HCT116 (cell line): ENCODE data around the gene NOL4L. TPM values are rescaled to one million over a fixed set of nuclear protein-coding genes. Genes with fewer than 3 reads are reported as not detected.

Experiments used
- ATAC-seq: fragments of 200-7000 bp; cut with Tn5 transposase; 2 replicates; pipeline ENCODE4 v1.9.1; 2020; ENCODE audit warnings: mild to moderate bottlenecking, moderate library complexity
- BruUV-seq: library from RNA; stranded (reverse); fragments of 400-500 nt; replicated peaks from 2 replicates; lab custom pipeline; 2021; lab: Mats Ljungman, UMichigan
- CTCF ChIA-PET: fragments of 300-600 bp; sonication (Branson Sonifier 250); formaldehyde crosslinking; loops from one replicate; lab custom pipeline; 2021; ENCODE audit warnings: antibody characterized with exemption; lab: Charles Lee
- POLR2A ChIA-PET: fragments of 300-600, 350-600 bp; sonication (Branson Sonifier 250); formaldehyde crosslinking; loops from one replicate; lab custom pipeline; 2021; ENCODE audit warnings: antibody characterized with exemption; lab: Charles Lee
- RAD21 ChIA-PET, 2 experiments: fragments of 300-600 bp; sonication (Branson Sonifier 250); formaldehyde crosslinking; loops; one replicate each; lab custom pipeline; 2023; ENCODE audit warnings: low total read pairs in 2 of 2; ENCODE audit not compliant: uncharacterized antibody in 2 of 2, unreplicated experiment in 2 of 2, low non-redundant PET in 1 of 2; lab: Charles Lee
- DNase-seq: peaks from one replicate; pipeline ENCODE4 v3.0.0-alpha.2; 2010; ENCODE audit warnings: low read depth, low spot score
- H2AFZ ChIP-seq: fragments of 200-600 bp; shearing (Covaris generic), sonication (generic); 2 replicates; pipeline ENCODE4 v1.6.1; 2017; ENCODE audit warnings: low read depth, mixed run types, mixed read lengths, antibody characterized with exemption, low read length; ENCODE audit not compliant: poor library complexity, severe bottlenecking
- H3K27ac ChIP-seq: 2 replicates; pipeline ENCODE4 v1.5.1; 2012; ENCODE audit warnings: low read depth, low read length
- H3K27me3 ChIP-seq: fragments of 200-600 bp; sonication (generic); 2 replicates; pipeline ENCODE4 v1.6.1; 2016; ENCODE audit warnings: mixed run types, low read length, mixed read lengths; ENCODE audit not compliant: insufficient read depth
- H3K36me3 ChIP-seq, 2 experiments: fragments of 200-500 bp in 1 of 2; fragments of 200-600 bp in 1 of 2; sonication (Bioruptor generic) in 1 of 2; sonication (generic) in 1 of 2; 2 replicates each; pipeline versions ENCODE4 v1.5.1 to v1.6.1; 2014 to 2016; ENCODE audit warnings: low read length in 2 of 2, inconsistent platforms in 1 of 2, mixed read lengths in 1 of 2, mixed run types in 1 of 2; ENCODE audit not compliant: insufficient read depth in 2 of 2, control insufficient read depth in 1 of 2
- H3K4me1 ChIP-seq, 2 experiments: fragments of 200-600 bp in 1 of 2; sonication (generic) in 1 of 2; 2 replicates each; pipeline versions ENCODE4 v1.5.1 to v1.6.1; 2012 to 2017; ENCODE audit warnings: low read length in 2 of 2, inconsistent platforms in 1 of 2, mild to moderate bottlenecking in 1 of 2, mixed read lengths in 1 of 2, mixed run types in 1 of 2, moderate library complexity in 1 of 2; ENCODE audit not compliant: insufficient read depth in 2 of 2, control insufficient read depth in 1 of 2
- H3K4me2 ChIP-seq: fragments of 200-600 bp; sonication (generic); 2 replicates; pipeline ENCODE4 v1.6.1; 2017; ENCODE audit warnings: mixed run types, low read length, mixed read lengths
- H3K4me3 ChIP-seq, 2 experiments: fragments of 200-600 bp in 1 of 2; sonication (generic) in 1 of 2; replicated peaks in 1 of 2; 2 replicates each; pipeline ENCODE4 v1.5.1; 2011 to 2016; ENCODE audit warnings: low read length in 2 of 2, control low read depth in 1 of 2, low read depth in 1 of 2, mild to moderate bottlenecking in 1 of 2, mixed read lengths in 1 of 2, mixed run types in 1 of 2
- H3K79me2 ChIP-seq: fragments of 200-600 bp; sonication (generic); 2 replicates; pipeline ENCODE4 v1.6.1; 2017; ENCODE audit warnings: mild to moderate bottlenecking, mixed run types, low read length, moderate library complexity, mixed read lengths; ENCODE audit not compliant: insufficient read depth
- H3K9ac ChIP-seq: fragments of 200-600 bp; sonication (generic); 2 replicates; pipeline ENCODE4 v1.6.1; 2016; ENCODE audit warnings: low read length, mixed read lengths
- H3K9me2 ChIP-seq: fragments of 200-600 bp; sonication (generic), shearing (Covaris generic); 2 replicates; pipeline ENCODE4 v1.6.1; 2017; ENCODE audit warnings: mixed run types, mild to moderate bottlenecking, moderate library complexity; ENCODE audit not compliant: insufficient read depth
- H3K9me3 ChIP-seq, 2 experiments: fragments of 200-500 bp in 1 of 2; fragments of 200-600 bp in 1 of 2; sonication (Bioruptor generic) in 1 of 2; sonication (generic) in 1 of 2; 2 replicates each; pipeline ENCODE4 v1.6.1; 2014 to 2017; ENCODE audit warnings: low read length in 2 of 2, mixed read lengths in 2 of 2, inconsistent platforms in 1 of 2, low read depth in 1 of 2, mild to moderate bottlenecking in 1 of 2, mixed run types in 1 of 2, moderate library complexity in 1 of 2; ENCODE audit not compliant: control insufficient read depth in 1 of 2, insufficient read depth in 1 of 2
- H4K20me1 ChIP-seq: fragments of 200-600 bp; sonication (generic), shearing (Covaris generic); 2 replicates; pipeline ENCODE4 v1.6.1; 2017; ENCODE audit warnings: mixed run types, mild to moderate bottlenecking, moderate library complexity; ENCODE audit not compliant: insufficient read depth
- ATF3 ChIP-seq: IDR thresholded peaks from 2 replicates; pipeline ENCODE4 v1.6.1; 2012
- CBX3 ChIP-seq: IDR thresholded peaks from 2 replicates; pipeline ENCODE4 v1.6.1; 2012; ENCODE audit warnings: low read depth
- EGR1 ChIP-seq: IDR thresholded peaks from 2 replicates; pipeline ENCODE4 v1.6.1; 2012; ENCODE audit warnings: low read depth
- ELF1 ChIP-seq: IDR thresholded peaks from 2 replicates; pipeline ENCODE4 v1.6.1; 2012; ENCODE audit warnings: low read depth, borderline replicate concordance
- EZH2 ChIP-seq: fragments of 200-600 bp; sonication (generic); IDR thresholded peaks from 2 replicates; pipeline ENCODE4 v1.6.1; 2017; ENCODE audit warnings: antibody characterized with exemption, mixed run types
- EZH2phosphoT487 ChIP-seq: fragments of 200-600 bp; IDR thresholded peaks from 2 replicates; pipeline ENCODE4 v1.6.1; 2018; ENCODE audit warnings: antibody characterized with exemption, borderline replicate concordance
- MAX ChIP-seq: IDR thresholded peaks from 2 replicates; pipeline ENCODE4 v1.6.1; 2012
- POLR2A ChIP-seq: IDR thresholded peaks from 2 replicates; pipeline ENCODE4 v1.7.0; 2011; ENCODE audit warnings: borderline replicate concordance; ENCODE audit not compliant: insufficient read depth, insufficient read length; ENCODE audit errors: extremely low read depth
- POLR2AphosphoS5 ChIP-seq: IDR thresholded peaks from 2 replicates; pipeline ENCODE4 v1.6.1; 2011; ENCODE audit warnings: mild to moderate bottlenecking, low read depth, low read length, moderate library complexity
- RAD21 ChIP-seq: IDR thresholded peaks from 2 replicates; pipeline ENCODE4 v1.6.1; 2012; ENCODE audit warnings: low read depth, mild to moderate bottlenecking
- REST ChIP-seq: IDR thresholded peaks from 2 replicates; pipeline ENCODE4 v1.6.1; 2012; ENCODE audit warnings: low read depth
- SIN3A ChIP-seq: IDR thresholded peaks from 2 replicates; pipeline ENCODE4 v1.6.1; 2012; ENCODE audit warnings: low read depth
- SP1 ChIP-seq: IDR thresholded peaks from 2 replicates; pipeline ENCODE4 v1.6.1; 2012; ENCODE audit warnings: low read depth
- SRF ChIP-seq: IDR thresholded peaks from 2 replicates; pipeline ENCODE4 v1.6.1; 2012; ENCODE audit warnings: low read depth
- TCF7L2 ChIP-seq: IDR thresholded peaks from 2 replicates; pipeline ENCODE4 v1.7.0; 2011; ENCODE audit warnings: borderline replicate concordance, inconsistent platforms; ENCODE audit not compliant: insufficient read depth, insufficient read length; ENCODE audit errors: extremely low read depth
- YY1 ChIP-seq: IDR thresholded peaks from 2 replicates; pipeline ENCODE4 v1.6.1; 2011; ENCODE audit warnings: low read length, low read depth, moderate library complexity, mild to moderate bottlenecking; ENCODE audit not compliant: insufficient replicate concordance; ENCODE audit errors: extremely low read depth
- ZNF274 ChIP-seq: fragments of 200-500 bp; sonication (Bioruptor generic); IDR thresholded peaks from 2 replicates; pipeline ENCODE4 v1.6.1; 2014; ENCODE audit warnings: mild to moderate bottlenecking, low read depth, low read length, inconsistent platforms
- intact Hi-C: fragments of 100-400 bp; cut with micrococcal nuclease; formaldehyde crosslinking; loops from 2 replicates; pipeline ENCODE4 v1.10.0; 2022
- total RNA-seq: library from RNA; stranded (reverse); gene quantifications from one replicate; pipeline ENCODE4 v1.2.1, GENCODE V29; 2021; ENCODE audit not compliant: unreplicated experiment

NOL4L gene
- total RNA-seq, 1 experiment from 2014 or later, result 5.9 TPM

GRCh38 chr20:32577023-32577422, 8.1 kb downstream of the NOL4L start (continued):
- TF ChIP-seq REST (no peak), ZNF274 (no peak), SIN3A (no peak), YY1 (no peak), POLR2A (no peak), TCF7L2 (no peak), MAX (no peak)
- TF ChIP-seq, all 23 proteins: peak for 0

- ChIA-PET POLR2A (no interaction called here), RAD21 (no interaction called here), CTCF (no interaction called here)
- H2AFZ ChIP-seq, result no peak overlapping the region
- H3K9me3 ChIP-seq, result no peaks in the 10 kb centered on the region
- TF ChIP-seq RAD21, result no peak
- no peak for TF ChIP-seq POLR2AphosphoS5
- no peak for TF ChIP-seq MAX
- no peak for TF ChIP-seq REST
- TF ChIP-seq SIN3A, result no peak
- no peak for TF ChIP-seq EZH2phosphoT487
- no peak for TF ChIP-seq SRF
- no peak for TF ChIP-seq CBX3
- no peak for TF ChIP-seq SP1
- TF ChIP-seq ATF3, result no peak
- TF ChIP-seq ELF1, result no peak
- no peak for TF ChIP-seq YY1
- TF ChIP-seq POLR2A, result no peak
- no peak for TF ChIP-seq EGR1
- no peak for TF ChIP-seq EZH2
- no peak overlapping the region for H3K27ac ChIP-seq
- peaks cover 24 to 36% of the 10 kb centered on the region in 2 experiments for H3K4me1 ChIP-seq
- ATAC-seq, result no peak
- no peak overlapping the region for H3K4me2 ChIP-seq
- intact Hi-C loops, result no loop called here
- H3K9me2 ChIP-seq, result no peaks in the 10 kb centered on the region
- H4K20me1 ChIP-seq, result no peaks in the 10 kb centered on the region
- no peak overlapping the region for H3K4me3 ChIP-seq
- no peaks in the 10 kb centered on the region for H3K36me3 ChIP-seq
- DNase-seq, result no peak
- no peaks in the 10 kb centered on the region; the same call in 1 of the 2 replicates for H3K79me2 ChIP-seq
- BruUV-seq, result no TSS peak
- H3K9ac ChIP-seq, result no peak overlapping the region
- no peaks in the 10 kb centered on the region for H3K27me3 ChIP-seq
These were observed 8.6 kb downstream of the NOL4L start for GRCh38 chr20:32576560-32576959.
